ENCODE results near the gene STPG2.

DNA sequence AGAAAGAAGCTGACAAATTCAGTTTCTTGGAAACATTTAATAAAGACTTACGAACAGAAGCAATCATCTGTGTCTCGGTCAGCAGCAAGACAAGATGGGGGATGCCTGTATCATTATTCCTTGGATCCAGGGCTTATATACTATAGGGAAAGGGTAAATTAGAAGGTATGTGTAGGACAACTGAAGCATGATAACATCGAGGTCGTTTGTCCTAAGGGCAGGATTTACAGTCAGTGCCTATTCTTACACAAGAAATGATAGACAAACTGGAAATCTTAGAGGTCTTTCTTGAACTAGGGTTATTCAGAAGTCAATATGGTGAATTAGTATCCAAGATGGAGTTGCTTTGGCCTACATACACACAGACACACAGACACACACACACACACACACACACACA is 553.0 kb downstream of the STPG2 start:
- TF ChIP-seq, protein P1, sequence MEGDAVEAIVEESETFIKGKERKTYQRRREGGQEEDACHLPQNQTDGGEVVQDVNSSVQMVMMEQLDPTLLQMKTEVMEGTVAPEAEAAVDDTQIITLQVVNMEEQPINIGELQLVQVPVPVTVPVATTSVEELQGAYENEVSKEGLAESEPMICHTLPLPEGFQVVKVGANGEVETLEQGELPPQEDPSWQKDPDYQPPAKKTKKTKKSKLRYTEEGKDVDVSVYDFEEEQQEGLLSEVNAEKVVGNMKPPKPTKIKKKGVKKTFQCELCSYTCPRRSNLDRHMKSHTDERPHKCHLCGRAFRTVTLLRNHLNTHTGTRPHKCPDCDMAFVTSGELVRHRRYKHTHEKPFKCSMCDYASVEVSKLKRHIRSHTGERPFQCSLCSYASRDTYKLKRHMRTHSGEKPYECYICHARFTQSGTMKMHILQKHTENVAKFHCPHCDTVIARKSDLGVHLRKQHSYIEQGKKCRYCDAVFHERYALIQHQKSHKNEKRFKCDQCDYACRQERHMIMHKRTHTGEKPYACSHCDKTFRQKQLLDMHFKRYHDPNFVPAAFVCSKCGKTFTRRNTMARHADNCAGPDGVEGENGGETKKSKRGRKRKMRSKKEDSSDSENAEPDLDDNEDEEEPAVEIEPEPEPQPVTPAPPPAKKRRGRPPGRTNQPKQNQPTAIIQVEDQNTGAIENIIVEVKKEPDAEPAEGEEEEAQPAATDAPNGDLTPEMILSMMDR (IDR thresholded peaks at IDR 0.05; ENCODE audit: low read length): no peak
- no peak for TF ChIP-seq EZH2phosphoT487 (IDR thresholded peaks at IDR 0.05; ENCODE audit: low read length)
- TF ChIP-seq EZH2 (optimal IDR thresholded peaks at IDR 0.05; ENCODE audit: low read depth, low read length): no peak
